IPS-20b (cell line): ENCODE results near the gene PARD3.

Experiments
- H3K27ac ChIP-seq: one replicate; pipeline ENCODE4 v1.5.1; 2013; ENCODE audit warnings: low read length
- H3K27me3 ChIP-seq: 2 replicates; pipeline ENCODE4 v1.6.1; 2013; ENCODE audit warnings: mild to moderate bottlenecking, low read length, inconsistent platforms; ENCODE audit not compliant: insufficient read depth
- H3K36me3 ChIP-seq: 2 replicates; pipeline ENCODE4 v1.6.1; 2013; ENCODE audit warnings: low read depth, mild to moderate bottlenecking, inconsistent platforms, low read length, moderate library complexity; ENCODE audit not compliant: insufficient read depth
- H3K4me1 ChIP-seq: 2 replicates; pipeline ENCODE4 v1.6.1; 2013; ENCODE audit warnings: mild to moderate bottlenecking, control low read depth, inconsistent platforms, low read length, moderate library complexity; ENCODE audit not compliant: insufficient read depth
- H3K4me3 ChIP-seq: 2 replicates; pipeline ENCODE4 v1.5.1; 2013; ENCODE audit warnings: mild to moderate bottlenecking, low read length, inconsistent platforms
- H3K9ac ChIP-seq: 2 replicates; pipeline ENCODE4 v1.6.1; 2013; ENCODE audit warnings: low read depth, mild to moderate bottlenecking, inconsistent platforms, low read length, moderate library complexity
- H3K9me3 ChIP-seq: 2 replicates; pipeline ENCODE4 v1.6.1; 2013; ENCODE audit warnings: mild to moderate bottlenecking, low read depth, low read length, inconsistent platforms; ENCODE audit not compliant: insufficient read depth

Gene PARD3

GRCh38 chr10:34731885-34732701 lies 83.0 kb downstream of the PARD3 start:
- no peak overlapping the region for H3K27ac ChIP-seq
- H3K4me1 ChIP-seq, result peaks cover 6% of the 10 kb centered on the region
- no peak overlapping the region for H3K4me3 ChIP-seq
- no peak overlapping the region for H3K9ac ChIP-seq
- H3K36me3 ChIP-seq, result no peaks in the 10 kb centered on the region
- no peaks in the 10 kb centered on the region for H3K27me3 ChIP-seq
- no peaks in the 10 kb centered on the region for H3K9me3 ChIP-seq

DNA sequence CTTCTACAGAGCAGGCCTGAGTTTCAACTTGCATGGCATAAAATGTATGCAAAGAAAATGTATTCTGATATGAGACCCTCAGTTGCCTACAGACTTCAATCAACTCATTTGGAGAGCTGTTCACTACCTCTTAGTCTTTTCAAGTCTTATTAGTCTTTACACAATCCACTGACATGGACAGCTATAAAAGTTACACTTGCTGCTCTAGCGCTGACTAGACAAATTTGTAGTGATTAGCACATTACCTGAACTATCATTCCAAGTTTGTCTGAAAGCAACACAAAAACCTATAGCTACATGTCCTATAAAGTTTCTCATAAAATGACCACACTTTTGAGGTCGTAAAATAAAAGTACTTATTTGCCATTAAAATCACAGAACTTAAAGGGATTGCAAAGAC lies 83.9 kb downstream of the PARD3 start:
- Histone ChIP-seq H3K27me3 (no peaks in the 10 kb centered on the region), H3K36me3 (no peaks in the 10 kb centered on the region), H3K27ac (no peak overlapping the region), H3K9ac (no peak overlapping the region), H3K4me1 (peaks cover 3% of the 10 kb centered on the region; the same call in 1 of the 2 replicates), H3K9me3 (no peaks in the 10 kb centered on the region), H3K4me3 (no peak overlapping the region)

DNA sequence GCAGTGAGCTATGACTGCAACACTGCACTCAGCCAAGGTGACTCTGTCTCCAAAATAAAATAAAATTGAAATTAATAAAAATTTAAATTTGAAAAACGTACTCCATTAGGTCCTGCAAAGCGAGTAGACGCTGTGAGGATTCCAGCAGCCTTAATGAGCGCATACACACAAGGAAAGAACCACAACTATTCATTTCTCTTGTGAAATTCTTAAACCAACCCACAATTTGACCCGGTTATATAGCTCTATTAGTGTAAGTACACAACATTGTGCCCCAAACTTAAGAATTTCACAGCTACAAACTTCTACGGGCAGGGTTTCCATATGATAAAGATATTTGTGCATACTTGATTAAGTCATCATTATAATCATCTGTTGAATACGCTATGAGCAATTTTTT lies 84.4 kb downstream of the PARD3 start:
- Histone ChIP-seq H3K4me1 (peaks cover 3% of the 10 kb centered on the region; the same call in 1 of the 2 replicates), H3K36me3 (no peaks in the 10 kb centered on the region), H3K4me3 (no peak overlapping the region), H3K9ac (no peak overlapping the region), H3K27me3 (no peaks in the 10 kb centered on the region), H3K9me3 (no peaks in the 10 kb centered on the region), H3K27ac (no peak overlapping the region)

DNA sequence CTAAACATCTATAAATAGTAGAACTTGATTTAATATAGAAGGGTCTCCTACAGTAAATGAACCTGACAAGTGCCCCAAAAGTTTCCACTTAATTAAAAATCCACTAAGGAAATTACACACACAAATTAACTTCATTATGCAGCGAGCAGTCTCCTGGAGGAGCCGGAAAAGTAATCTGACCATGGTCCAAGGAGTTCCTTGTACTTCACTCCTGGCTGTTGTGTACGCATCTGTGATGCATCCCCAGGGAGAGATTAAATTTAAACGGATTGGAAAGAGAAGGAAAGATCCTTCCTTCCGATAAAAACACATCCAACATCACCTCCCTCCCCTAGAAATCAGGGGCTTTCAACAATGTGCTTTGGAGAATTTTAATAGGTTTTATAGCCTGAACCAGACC lies 85.5 kb downstream of the PARD3 start:
- Histone ChIP-seq H3K9ac (no peak overlapping the region), H3K4me3 (no peak overlapping the region), H3K27me3 (no peaks in the 10 kb centered on the region), H3K27ac (no peak overlapping the region), H3K9me3 (no peaks in the 10 kb centered on the region), H3K36me3 (no peaks in the 10 kb centered on the region), H3K4me1 (peaks cover 3% of the 10 kb centered on the region; the same call in 1 of the 2 replicates)

DNA sequence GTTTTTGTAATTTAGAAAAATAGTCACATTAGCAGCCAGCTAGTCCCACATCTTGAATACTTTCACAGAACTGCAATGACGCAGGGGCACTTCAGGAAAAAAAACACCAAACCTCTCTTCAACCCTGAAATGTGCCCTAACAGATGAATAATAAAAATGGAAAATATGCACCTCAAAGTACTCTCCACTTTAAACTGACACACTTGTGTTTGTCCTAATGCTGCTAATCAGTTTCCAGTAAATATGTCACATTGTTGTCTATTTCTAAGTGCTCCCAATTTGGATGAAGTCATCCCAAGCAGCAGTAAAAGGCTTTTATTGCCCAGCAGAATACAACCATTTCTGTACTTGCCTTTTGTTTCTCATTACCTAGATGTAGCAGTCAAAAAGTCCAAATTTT lies 86.7 kb downstream of the PARD3 start:
- no peak overlapping the region for H3K27ac ChIP-seq
- no peaks in the 10 kb centered on the region for H3K9me3 ChIP-seq
- H3K9ac ChIP-seq, result no peak overlapping the region
- H3K4me1 ChIP-seq, result peaks cover 3% of the 10 kb centered on the region; the same call in 1 of the 2 replicates
- H3K36me3 ChIP-seq, result no peaks in the 10 kb centered on the region
- no peaks in the 10 kb centered on the region for H3K27me3 ChIP-seq
- no peak overlapping the region for H3K4me3 ChIP-seq

- no peak overlapping the region for H3K4me3 ChIP-seq
- H3K9me3 ChIP-seq, result no peaks in the 10 kb centered on the region
- H3K36me3 ChIP-seq, result no peaks in the 10 kb centered on the region
- H3K9ac ChIP-seq, result no peak overlapping the region
- no peak overlapping the region for H3K27ac ChIP-seq
- H3K27me3 ChIP-seq, result no peaks in the 10 kb centered on the region
- no peaks in the 10 kb centered on the region; the same call in 1 of the 2 replicates for H3K4me1 ChIP-seq
Observed at GRCh38 chr10:34727595-34728033, 87.5 kb downstream of the PARD3 start.

- H3K4me3 ChIP-seq, result no peak overlapping the region
- H3K27me3 ChIP-seq, result no peaks in the 10 kb centered on the region
- H3K36me3 ChIP-seq, result no peaks in the 10 kb centered on the region
- H3K4me1 ChIP-seq, result no peaks in the 10 kb centered on the region; the same call in 1 of the 2 replicates
- H3K27ac ChIP-seq, result no peak overlapping the region
- H3K9me3 ChIP-seq, result no peaks in the 10 kb centered on the region
- no peak overlapping the region for H3K9ac ChIP-seq
Observed at GRCh38 chr10:34726862-34727261, 88.2 kb downstream of the PARD3 start.

- Histone ChIP-seq H3K4me1 (no peaks in the 10 kb centered on the region; the same call in none of the 2 replicates), H3K4me3 (no peak overlapping the region), H3K27me3 (no peaks in the 10 kb centered on the region), H3K27ac (no peak overlapping the region), H3K36me3 (no peaks in the 10 kb centered on the region), H3K9ac (no peak overlapping the region), H3K9me3 (no peaks in the 10 kb centered on the region)
Observed at GRCh38 chr10:34723750-34724149, 91.3 kb downstream of the PARD3 start.

- Histone ChIP-seq H3K27ac (no peak overlapping the region), H3K4me1 (no peaks in the 10 kb centered on the region; the same call in none of the 2 replicates), H3K9ac (no peak overlapping the region), H3K36me3 (no peaks in the 10 kb centered on the region), H3K27me3 (no peaks in the 10 kb centered on the region), H3K9me3 (no peaks in the 10 kb centered on the region), H3K4me3 (no peak overlapping the region)
Observed at GRCh38 chr10:34722404-34722803, 92.7 kb downstream of the PARD3 start.

DNA sequence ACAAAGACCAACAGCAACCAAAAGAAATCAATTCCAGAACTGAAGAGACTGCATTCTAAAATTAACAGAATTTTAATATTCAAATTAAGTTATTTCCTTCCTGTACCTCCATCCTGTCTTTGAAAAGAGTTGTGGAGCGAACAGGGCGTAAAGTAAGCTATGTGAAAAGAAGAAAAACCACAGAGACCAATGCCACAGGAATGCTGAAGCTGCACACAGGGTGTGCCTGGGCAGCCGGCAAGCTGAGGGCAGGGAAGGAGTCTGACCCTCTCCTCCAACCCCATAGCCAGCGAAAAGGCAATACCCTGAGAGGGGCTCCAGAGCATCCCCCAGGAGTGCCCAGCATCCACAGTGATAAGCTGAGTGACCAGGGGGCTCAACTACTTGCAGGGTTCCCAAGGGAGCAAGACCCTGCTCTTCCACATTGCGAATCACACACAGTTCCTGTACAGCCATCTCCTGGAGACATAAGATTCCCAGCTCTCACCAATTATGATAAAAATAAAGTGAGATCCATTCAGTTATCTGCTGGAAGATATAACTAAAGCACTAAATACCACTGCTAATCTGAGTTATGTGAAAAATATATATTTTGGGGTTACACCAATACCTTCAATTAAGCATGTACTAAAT lies 93.8 kb downstream of the PARD3 start:
- Histone ChIP-seq H3K4me1 (no peaks in the 10 kb centered on the region; the same call in none of the 2 replicates), H3K36me3 (no peaks in the 10 kb centered on the region), H3K27me3 (no peaks in the 10 kb centered on the region), H3K4me3 (no peak overlapping the region), H3K9ac (no peak overlapping the region), H3K9me3 (no peaks in the 10 kb centered on the region), H3K27ac (no peak overlapping the region)

DNA sequence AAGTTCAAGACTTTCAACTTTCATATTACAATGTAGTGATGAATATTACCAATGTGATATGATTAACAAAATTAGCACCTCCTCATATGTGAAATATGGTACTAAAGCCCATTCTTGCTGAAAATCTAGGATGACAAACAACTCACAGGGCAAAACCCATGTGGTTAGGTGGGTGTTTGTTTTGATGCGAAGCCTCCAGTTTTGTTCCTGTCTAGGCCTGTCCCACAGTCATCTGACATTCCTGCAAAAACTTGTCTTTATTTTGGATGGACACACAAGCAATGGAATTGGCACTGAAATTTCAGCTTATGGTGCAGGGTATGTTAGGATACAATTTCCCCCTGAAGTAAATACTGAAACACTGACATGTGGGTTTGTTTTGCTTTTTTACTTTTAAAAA lies 95.3 kb downstream of the PARD3 start:
- Histone ChIP-seq H3K9ac (no peak overlapping the region), H3K4me3 (no peak overlapping the region), H3K36me3 (no peaks in the 10 kb centered on the region), H3K27ac (no peak overlapping the region), H3K27me3 (no peaks in the 10 kb centered on the region), H3K4me1 (no peaks in the 10 kb centered on the region; the same call in none of the 2 replicates), H3K9me3 (no peaks in the 10 kb centered on the region)

DNA sequence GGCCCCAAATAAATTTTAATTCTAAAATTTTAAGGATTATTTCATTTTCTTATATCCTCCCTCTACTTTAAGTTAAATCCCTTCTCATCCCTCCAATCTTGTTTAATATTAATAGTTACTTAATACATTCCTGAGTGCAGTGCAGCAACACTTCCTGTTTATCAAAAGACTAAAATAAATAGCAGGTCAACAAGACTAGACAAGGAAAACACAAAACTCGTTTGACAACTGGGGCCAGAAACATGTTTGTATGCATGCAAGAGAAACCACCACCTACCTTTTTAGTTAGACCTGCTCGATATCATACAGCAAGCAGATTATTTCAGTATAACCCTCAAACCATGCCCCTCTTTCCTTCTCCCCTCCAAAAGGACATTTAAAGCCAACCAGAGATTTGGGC lies 95.8 kb downstream of the PARD3 start:
- H3K9ac ChIP-seq, result no peak overlapping the region
- H3K36me3 ChIP-seq, result no peaks in the 10 kb centered on the region
- no peaks in the 10 kb centered on the region for H3K9me3 ChIP-seq
- H3K4me1 ChIP-seq, result no peaks in the 10 kb centered on the region; the same call in none of the 2 replicates
- H3K27ac ChIP-seq, result no peak overlapping the region
- H3K4me3 ChIP-seq, result no peak overlapping the region
- no peaks in the 10 kb centered on the region for H3K27me3 ChIP-seq
